Gastroesophageal sphincter (tissue), 3 donors: ENCODE data around the gene PIK3C2G.

ENCODE experiments used
- EP300 ChIP-seq: sonication (generic); formaldehyde crosslinking; IDR thresholded peaks from one replicate; pipeline ENCODE4 v1.6.1; 2017; ENCODE audit warnings: antibody characterized with exemption, mild to moderate bottlenecking
- POLR2A ChIP-seq, 2 donors: fragments of 450-650 bp; IDR thresholded peaks; one replicate each; pipeline ENCODE4 v1.6.1; 2017; ENCODE audit warnings: antibody characterized with exemption in 2 of 2, mild to moderate bottlenecking in 2 of 2, moderate library complexity in 1 of 2
- TF ChIP-seq, protein P1 (sequence below), 4 experiments: fragments of 200-600 bp in 2 of 4; fragments of 450-650 bp in 2 of 4; sonication (generic) in 1 of 4; IDR thresholded peaks; one replicate each; pipeline ENCODE4 v1.5.1; 2017 to 2019; ENCODE audit warnings: antibody characterized with exemption in 4 of 4, mild to moderate bottlenecking in 2 of 4, moderate library complexity in 2 of 4

DNA sequence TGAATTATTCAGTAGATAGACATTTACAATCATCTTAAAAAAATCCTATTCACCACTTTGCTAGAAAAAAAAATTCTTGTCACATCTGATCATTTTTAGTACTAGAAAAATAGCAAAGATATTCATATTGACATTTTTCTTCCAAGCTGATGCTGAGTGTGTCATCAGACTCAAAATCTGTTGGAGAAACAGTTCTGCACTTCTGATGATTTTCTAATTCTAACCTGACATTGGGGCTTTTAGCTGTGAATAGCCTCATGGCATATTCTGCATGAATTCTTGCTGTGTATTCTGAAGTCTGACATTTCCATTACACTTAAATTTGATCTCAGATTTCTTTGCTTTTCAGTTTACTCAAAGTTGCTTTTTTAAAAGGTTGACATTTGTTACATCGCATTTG is 150.1 kb downstream of the PIK3C2G start:
- TF ChIP-seq, protein P1, sequence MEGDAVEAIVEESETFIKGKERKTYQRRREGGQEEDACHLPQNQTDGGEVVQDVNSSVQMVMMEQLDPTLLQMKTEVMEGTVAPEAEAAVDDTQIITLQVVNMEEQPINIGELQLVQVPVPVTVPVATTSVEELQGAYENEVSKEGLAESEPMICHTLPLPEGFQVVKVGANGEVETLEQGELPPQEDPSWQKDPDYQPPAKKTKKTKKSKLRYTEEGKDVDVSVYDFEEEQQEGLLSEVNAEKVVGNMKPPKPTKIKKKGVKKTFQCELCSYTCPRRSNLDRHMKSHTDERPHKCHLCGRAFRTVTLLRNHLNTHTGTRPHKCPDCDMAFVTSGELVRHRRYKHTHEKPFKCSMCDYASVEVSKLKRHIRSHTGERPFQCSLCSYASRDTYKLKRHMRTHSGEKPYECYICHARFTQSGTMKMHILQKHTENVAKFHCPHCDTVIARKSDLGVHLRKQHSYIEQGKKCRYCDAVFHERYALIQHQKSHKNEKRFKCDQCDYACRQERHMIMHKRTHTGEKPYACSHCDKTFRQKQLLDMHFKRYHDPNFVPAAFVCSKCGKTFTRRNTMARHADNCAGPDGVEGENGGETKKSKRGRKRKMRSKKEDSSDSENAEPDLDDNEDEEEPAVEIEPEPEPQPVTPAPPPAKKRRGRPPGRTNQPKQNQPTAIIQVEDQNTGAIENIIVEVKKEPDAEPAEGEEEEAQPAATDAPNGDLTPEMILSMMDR (IDR thresholded peaks at IDR 0.05): no peak
- TF ChIP-seq POLR2A (IDR thresholded peaks at IDR 0.05) (no peak), EP300 (no peak)
